ENCODE data around the gene TCF25.
"Not testable (repeated sequence)": the region's sequence is repeated elsewhere in the genome, so short reads cannot be mapped to it uniquely, and the experiment has no call there.

The TCF25 gene

DNA sequence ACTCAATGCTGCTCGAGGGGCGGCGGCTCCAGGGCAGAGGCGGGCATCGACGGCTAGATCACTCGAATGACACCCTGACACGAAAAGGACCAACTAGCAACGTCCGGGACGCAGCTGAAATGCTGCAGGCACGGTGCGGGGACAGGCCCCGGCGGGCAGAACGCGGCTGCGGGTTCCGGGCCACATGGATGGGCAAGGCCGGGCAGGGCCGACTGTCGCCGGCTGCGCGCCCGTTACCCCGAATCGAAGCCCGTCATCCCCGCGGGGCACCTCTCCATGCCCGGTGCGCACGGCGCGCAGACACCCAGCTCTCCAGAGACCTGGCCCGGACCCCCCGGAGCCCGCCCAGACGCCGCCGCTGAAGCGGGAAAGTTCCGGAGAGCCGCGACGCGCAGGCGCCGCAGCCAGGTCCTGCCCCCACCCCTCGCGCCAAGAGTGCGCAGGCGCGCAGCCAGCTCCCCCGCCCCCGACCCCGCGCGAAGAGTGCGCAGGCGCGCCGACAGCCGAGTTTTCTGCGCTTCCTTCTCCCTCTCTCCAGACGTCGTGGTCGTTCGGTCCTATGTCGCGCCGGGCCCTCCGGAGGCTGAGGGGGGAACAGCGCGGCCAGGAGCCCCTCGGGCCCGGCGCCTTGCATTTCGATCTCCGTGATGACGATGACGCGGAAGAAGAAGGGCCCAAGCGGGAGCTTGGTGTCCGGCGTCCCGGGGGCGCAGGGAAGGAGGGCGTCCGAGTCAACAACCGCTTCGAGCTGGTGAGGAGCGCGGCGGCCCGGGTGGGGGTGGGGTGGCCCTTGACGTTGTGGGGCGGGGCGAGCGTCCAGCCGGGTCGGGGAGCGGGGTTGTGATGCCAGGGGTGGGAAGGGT, at the start of gene TCF25:
Gene TCF25 (plus strand): TSS at position 484 of the 863 bp plus-strand sequence. CDS start 76 bp downstream, at position 560.
- peak; percentile 76 to 82 for DNase-seq (ENCODE audit: low read depth in 2 of 2)

DNA sequence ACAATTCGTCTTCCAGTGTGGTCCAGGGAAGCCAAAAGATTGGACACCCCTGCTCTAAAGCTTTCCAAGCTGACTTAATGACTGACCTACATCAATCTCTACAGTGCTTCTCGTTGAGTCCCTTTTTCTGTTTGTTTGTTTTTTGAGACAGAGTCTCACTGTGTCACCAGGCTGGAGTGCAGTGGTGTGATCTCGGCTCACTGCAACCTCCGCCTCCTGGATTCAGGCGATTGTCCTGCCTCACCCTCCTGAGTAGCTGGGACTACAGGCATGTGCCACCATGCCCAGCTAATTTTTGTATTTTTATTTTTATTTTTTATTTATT, 49.6 kb upstream of the TCF25 start:
- DNase-seq (ENCODE audit: low read depth in 2 of 2), result not testable (repeated sequence)

DNA sequence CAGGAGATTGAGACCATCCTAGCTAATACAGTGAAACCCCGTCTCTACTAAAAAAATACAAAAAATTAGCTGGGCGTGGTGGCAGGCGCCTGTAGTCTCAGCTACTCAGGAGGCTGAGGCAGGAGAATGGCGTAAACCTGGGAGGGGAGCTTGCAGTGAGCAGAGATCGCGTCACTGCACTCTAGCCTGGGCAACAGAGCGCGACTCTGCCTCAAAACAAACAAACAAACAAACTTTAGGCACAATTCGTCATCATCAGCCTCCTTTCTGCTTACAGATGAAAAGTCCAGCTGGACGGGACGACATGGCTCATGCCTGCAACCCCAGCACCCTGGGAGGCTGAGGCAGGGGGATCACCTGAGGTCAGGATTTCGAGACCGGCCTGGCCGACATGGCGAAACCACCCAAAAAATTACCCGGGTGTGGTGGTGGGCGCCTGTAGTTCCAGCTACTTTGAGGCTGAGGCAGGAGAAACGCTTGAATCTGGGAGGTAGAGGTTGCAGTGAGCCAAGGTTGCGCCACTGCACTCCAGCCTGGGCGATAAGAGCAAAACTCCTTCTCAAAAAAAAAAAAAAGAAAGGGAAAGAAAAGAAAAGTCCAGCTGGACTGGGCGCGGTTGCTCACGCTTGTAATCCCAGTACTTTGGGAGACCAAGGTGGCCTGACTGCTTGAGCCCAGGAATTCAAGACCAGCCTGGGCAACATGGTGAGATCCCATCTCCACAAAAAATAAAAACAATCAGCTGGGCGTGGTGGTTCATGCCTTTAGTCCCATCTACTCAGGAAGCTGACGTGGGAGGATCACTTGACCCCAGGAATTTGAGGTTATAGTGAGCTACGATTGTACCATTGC, 46.6 kb upstream of the TCF25 start:
- no peak for DNase-seq (ENCODE audit: low read depth in 2 of 2)

- DNase-seq (ENCODE audit: low read depth in 2 of 2), result no peak
Observed at GRCh38 chr16:89827383-89828198, 45.8 kb upstream of the TCF25 start.

DNA sequence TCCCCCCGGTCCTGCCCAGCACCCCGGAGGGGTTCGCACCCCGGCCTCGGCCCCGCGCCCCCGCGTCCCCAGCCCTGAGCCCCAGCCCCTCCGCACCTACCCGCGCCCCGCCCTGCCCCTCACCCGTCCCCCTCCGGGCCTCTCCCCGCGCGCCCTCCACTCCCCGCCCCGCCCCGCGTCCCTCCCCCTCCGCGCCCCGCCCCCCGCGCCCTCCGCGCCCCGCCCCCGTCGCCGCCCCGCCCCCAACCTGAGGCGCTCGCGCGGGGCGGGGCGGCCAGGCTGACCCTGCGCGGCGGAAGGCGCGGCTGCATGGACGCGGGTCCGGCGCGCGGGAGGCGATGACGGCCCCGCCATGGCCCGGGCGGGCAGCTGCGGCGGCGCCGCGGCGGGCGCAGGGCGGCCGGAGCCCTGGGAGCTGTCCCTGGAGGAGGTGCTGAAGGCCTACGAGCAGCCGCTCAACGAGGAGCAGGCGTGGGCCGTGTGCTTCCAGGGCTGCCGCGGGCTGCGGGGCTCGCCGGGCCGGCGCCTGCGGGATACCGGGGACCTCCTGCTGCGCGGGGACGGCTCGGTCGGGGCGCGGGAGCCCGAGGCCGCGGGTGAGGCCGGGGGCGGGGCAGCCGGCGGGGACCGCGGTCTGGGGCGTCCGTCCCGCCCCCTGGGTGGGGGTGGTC, 45.1 kb upstream of the TCF25 start, which contains the start of gene SPIRE2:
Gene SPIRE2 (plus strand): TSS at position 277 of the 671 bp plus-strand sequence. CDS start 76 bp downstream, at position 353.
- DNase-seq (ENCODE audit: low read depth in 2 of 2), result peak; percentile 17 to 44

DNA sequence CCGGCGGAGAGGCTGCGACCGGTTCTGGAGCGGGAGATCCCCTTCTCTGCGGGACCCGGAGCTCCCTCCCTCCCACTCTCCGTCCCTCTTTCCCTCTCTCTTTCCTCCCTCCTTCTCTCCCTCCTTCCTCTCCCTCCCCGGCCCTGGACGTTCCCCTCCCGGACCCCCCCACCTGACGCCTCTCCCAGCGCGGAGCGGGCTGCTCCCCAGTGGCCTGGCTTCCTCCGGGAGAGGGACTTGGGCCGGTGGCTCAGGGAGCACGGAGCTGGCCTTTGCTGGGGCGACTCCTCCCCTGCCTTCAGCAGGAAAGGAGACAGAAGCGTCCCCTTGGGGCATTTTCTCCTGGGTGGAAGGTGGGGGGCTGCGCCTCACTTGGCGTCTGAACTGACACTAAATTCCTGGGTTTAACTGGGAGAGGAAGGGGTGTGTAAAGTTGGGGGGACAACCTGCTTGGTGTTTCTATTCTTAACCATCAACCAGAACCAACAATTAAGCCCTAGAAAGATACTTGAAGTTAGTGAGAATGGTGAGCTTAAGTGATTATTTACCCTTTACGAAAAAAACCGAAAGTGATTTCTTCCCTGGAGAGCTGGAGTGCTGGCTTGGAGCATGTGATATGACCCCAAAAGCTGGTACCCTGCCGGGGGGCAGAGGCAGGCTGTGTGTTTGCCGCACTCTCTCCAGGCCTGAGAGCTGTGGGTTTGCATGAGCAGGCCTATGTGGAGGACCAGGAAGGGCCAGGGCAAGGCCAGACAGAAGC, 44.3 kb upstream of the TCF25 start:
- DNase-seq (ENCODE audit: low read depth in 2 of 2), result no peak

- no peak for DNase-seq (ENCODE audit: low read depth in 2 of 2)
Observed at GRCh38 chr16:89829630-89830437, 43.6 kb upstream of the TCF25 start.

DNA sequence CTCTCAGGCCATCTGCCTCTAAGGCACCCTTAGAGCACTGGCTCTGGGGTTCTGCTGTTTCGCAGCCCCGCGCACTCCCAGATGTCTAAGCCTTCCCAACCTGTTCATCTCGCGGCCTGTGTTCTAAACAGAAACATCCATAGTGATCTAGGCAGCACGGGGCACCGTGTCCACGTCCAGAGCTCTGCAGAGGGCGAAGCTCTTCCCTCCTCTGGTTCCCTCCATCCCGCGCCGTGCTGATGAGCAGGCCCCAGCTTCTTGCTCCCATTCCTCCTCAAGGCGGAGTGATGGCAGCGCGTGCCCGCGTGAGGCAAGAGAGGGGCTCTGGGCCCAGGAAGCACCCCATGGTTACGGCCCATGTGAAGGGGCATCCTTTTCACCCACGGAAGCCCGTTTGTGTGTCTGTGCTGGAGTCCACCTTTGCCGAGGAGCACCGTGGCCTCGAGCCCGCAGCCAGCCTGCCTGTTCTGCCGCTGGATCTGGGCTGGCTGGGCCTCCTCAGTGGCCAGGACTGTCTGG, 41.5 kb upstream of the TCF25 start:
- DNase-seq (ENCODE audit: low read depth in 2 of 2), result no peak

DNA sequence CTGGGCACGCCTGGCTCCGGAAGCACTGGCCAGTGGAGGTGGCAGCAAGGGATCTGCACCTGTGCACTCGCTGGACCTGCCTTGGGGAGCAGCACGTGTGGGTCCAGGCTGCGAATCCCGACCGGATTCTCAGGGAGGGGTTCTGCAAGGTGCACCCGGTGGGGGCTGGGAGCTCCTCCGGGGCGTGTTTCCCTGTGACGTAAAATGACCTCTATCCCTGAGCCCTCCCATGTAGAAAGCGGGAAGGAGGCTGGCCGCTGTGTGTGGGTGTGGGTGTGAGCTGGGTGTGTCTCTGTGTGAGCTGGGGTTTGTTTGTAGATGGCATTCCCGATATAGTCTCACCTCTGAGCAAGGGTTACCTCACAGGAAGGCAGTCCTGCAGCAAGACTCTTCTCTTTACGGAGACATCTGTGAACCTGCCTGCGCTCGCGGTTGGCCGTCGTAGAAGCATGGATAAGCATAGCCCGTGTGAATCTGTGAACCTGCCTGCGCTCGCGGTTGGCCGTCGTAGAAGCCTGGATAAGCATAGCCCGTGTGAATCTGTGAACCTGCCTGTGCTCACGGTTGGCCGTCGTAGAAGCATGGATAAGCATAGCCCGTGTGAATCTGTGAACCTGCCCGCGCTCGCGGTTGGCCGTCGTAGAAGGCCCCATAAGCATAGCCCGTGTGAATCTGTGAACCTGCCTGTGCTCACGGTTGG, 39.6 kb upstream of the TCF25 start:
- DNase-seq (ENCODE audit: low read depth in 2 of 2), result not testable (repeated sequence)

DNA sequence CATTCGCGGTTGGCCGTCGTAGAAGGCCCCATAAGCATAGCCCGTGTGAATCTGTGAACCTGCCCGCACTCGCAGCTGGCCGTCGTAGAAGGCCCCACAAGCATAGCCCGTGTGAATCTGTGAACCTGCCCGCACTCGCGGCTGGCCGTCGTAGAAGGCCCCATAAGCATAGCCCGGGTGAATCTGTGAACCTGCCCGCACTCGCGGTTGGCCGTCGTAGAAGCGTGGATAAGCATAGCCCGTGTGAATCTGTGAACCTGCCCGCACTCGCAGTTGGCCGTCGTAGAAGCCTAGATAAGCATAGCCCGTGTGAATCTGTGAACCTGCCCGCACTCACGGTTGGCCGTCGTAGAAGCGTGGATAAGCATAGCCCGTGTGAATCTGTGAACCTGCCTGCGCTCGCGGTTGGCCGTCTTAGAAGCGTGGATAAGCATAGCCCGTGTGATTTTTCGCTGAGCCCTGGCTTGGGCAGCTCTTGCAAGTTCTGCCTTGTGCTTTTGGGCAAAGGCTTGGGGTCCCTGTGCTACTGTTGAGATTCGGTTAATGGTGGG, 38.5 kb upstream of the TCF25 start:
- not testable (repeated sequence) for DNase-seq (ENCODE audit: low read depth in 2 of 2)

- DNase-seq (ENCODE audit: low read depth in 2 of 2), result not testable (repeated sequence)
Observed at GRCh38 chr16:89836484-89836883, 36.9 kb upstream of the TCF25 start.

- DNase-seq (ENCODE audit: low read depth in 2 of 2), result no peak
Observed at GRCh38 chr16:89837014-89837546, 36.3 kb upstream of the TCF25 start.

GRCh38 chr16:89841275-89841674, 32.1 kb upstream of the TCF25 start:
- no peak for DNase-seq (ENCODE audit: low read depth in 2 of 2)

DNA sequence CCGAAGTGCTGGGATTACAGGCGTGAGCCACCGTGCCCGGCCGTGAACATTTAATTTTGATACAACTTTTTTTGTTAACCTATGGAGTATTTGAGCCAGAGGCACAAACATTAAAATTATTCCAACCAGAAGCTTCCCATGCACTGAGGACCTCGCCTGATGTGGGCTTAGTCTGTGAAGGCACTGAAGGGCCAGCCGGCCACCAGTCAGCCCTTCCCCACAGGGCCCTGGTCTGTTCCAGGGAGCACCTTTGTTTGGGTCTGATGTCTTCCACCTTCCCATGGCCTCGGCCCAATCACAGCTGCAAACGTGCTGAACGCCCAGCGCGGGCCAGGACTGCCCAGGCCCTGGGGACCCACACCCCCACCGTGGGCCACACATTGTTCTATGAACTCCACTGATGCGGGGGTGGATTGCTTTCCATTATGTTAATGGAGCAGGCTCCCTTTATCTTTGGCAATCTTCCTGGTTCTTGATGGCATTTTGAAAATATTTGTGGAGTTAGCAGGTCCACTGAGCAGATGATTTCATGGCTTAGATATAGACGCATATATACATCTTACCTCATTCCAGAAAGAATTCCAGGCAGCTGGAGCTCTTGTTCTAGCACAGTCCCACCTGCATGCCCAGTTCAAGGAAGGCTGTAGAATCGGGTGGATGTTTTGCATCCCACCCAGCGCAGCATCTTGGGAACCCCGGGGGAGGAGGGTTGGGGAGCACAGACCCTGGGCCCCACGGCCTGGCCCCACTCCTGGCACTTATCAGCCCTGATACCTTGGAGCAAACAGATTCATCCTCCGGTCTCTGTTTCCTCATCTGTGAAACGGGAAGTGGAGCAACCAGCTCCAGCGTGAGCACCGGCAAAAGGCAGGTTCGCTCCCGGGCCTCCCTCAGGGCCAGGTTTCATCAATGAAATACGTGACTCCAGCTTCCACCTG, 30.7 kb upstream of the TCF25 start:
- DNase-seq (ENCODE audit: low read depth in 2 of 2), result no peak

DNA sequence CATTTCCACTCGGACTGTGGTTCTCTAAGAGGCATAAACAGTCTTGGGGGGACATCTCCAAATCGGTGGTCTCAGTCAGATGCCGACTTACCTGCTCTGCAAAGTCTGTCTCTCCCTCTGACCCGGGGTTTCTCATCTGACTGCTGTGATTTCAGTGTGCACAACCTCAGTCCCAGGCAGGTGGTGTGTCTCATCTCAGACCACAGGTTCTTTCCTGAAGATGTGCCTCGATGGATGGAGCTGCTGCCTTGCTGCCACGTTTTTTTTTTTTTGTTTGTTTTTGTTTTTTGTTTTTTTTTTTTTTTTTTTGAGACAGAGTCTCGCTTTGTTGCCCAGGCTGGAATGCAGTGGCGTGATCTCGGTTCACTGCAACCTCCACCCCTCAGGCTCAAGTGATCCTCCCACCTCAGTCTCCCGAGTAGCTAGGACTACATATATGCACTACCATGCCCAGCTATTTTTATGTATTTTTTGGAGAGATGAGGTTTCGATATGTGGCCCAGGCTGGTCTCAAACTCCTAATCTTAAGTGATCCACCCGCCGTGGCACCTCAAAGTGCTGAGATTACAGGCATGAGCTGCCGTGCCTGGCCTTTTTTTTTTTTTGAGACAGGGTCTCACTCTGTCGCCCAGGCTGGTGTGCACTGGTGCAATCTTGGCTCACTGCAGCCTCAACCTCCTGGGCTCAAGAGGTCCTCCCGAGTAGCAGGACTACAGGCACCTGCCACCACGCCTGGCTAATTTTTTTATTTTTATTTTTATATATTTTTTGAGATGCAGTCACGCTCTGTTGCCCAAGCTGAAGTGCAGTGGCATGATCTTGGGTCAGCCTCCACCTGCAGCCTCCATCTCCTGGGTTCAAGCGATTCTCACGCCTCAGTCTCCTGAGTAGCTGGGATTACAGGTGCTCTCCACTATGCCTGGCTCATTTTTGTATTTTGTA, 29.7 kb upstream of the TCF25 start:
- DNase-seq (ENCODE audit: low read depth in 2 of 2), result no peak
